Measurements from ENCODE around the gene LRRC27.

- TF ChIP-seq TEAD4 (IDR thresholded peaks at IDR 0.05): no peak
- TF ChIP-seq RAD21 (IDR thresholded peaks at IDR 0.05; ENCODE audit: low read depth): no peak
Observed at GRCh38 chr10:132290631-132291030, 41.4 kb upstream of the LRRC27 start.
